Esophagus (tissue), 2 donors: ENCODE data around the gene INSR. TPM values are rescaled to one million over a fixed set of nuclear protein-coding genes. Genes with fewer than 3 reads are reported as not detected.

Experiments
- H3K27ac ChIP-seq, 2 donors: one replicate each; pipeline ENCODE4 v1.5.1; 2013; ENCODE audit warnings: low read depth in 2 of 2, mild to moderate bottlenecking in 2 of 2, inconsistent platforms in 1 of 2, low read length in 1 of 2, moderate library complexity in 1 of 2
- H3K27me3 ChIP-seq, 2 donors: one replicate each; pipeline ENCODE4 v1.6.1; 2013; ENCODE audit warnings: low read length in 2 of 2, control low read depth in 1 of 2, mild to moderate bottlenecking in 1 of 2; ENCODE audit not compliant: insufficient read depth in 2 of 2, control insufficient read depth in 1 of 2
- H3K36me3 ChIP-seq, 2 donors: one replicate each; pipeline ENCODE4 v1.6.1; 2013; ENCODE audit warnings: low read length in 1 of 2; ENCODE audit not compliant: control insufficient read depth in 2 of 2, insufficient read depth in 2 of 2
- H3K4me1 ChIP-seq, 2 donors: one replicate each; pipeline ENCODE4 v1.6.1; 2013; ENCODE audit warnings: low read length in 1 of 2; ENCODE audit not compliant: control insufficient read depth in 2 of 2, insufficient read depth in 2 of 2
- H3K4me3 ChIP-seq, 2 donors: one replicate each; pipeline ENCODE4 v1.5.1; 2013; ENCODE audit warnings: low read length in 2 of 2, mild to moderate bottlenecking in 2 of 2, low read depth in 1 of 2, moderate library complexity in 1 of 2
- H3K9me3 ChIP-seq, 2 donors: one replicate each; pipeline ENCODE4 v1.6.1; 2013; ENCODE audit warnings: mild to moderate bottlenecking in 2 of 2, low read depth in 1 of 2, low read length in 1 of 2, moderate library complexity in 1 of 2; ENCODE audit not compliant: control insufficient read depth in 2 of 2, insufficient read depth in 1 of 2
- WGBS, 2 donors: extraction: QIAGEN DNeasy Blood & Tissue Kit; methylation state at CpG; one replicate each; pipeline ENCODE4 v1.1.7; 2013; 5-methylcytosine and 5-hydroxymethylcytosine counted together
- polyA plus RNA-seq, 2 donors: library from polyadenylated mRNA; stranded (reverse); fragments of 200-250 nt; gene quantifications; one replicate each; pipeline ENCODE4 v1.2.3, GENCODE V29; 2013
- donor health status: healthy with polysubstance abuse.
- donor health status: Bipolar disorder and iron deficiency.

The INSR gene
- polyA plus RNA-seq, 2 donors, result 2.2 to 3.3 TPM

GRCh38 chr19:7272856-7273578 lies 21.2 kb downstream of the INSR start:
- H3K27ac ChIP-seq, result no peak overlapping the region
- no peak overlapping the region for H3K4me3 ChIP-seq
- H3K4me1 ChIP-seq, result no peaks in the 10 kb centered on the region
- 68 to 74% methylated on average over 5 of the region's 5 CpGs for WGBS, 2 donors
- H3K9me3 ChIP-seq, result no peaks in the 10 kb centered on the region
- H3K27me3 ChIP-seq, result no peaks in the 10 kb centered on the region
- no peaks in the 10 kb centered on the region for H3K36me3 ChIP-seq

DNA sequence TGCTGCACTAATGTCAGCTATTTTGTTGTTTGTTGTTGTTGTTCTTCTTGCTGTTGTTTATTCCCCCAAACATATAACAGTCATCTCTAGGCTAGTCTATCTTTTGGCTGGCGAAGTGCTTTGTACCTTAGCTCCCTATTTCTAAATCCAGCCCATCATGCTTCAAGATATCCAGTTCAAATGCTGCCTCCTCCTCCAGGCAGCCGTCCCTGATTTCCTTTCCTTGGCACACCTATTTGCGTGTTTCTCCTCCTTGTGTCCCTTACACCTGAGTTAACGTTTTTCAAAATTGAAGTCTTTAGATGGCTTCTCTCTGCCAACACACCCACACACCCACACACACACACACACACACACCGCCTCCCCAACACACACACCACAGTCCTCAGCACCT lies 25.5 kb downstream of the INSR start:
- H3K9me3 ChIP-seq, result peaks cover 0 to 5% of the 10 kb centered on the region in 2 donors
- no peaks in the 10 kb centered on the region for H3K27me3 ChIP-seq
- WGBS, 2 donors, result 88% methylated on average over 5 of the region's 5 CpGs
- no peaks in the 10 kb centered on the region for H3K4me1 ChIP-seq
- H3K36me3 ChIP-seq, result peaks cover 0 to 5% of the 10 kb centered on the region in 2 donors
- H3K27ac ChIP-seq, result no peak overlapping the region
- no peak overlapping the region for H3K4me3 ChIP-seq

DNA sequence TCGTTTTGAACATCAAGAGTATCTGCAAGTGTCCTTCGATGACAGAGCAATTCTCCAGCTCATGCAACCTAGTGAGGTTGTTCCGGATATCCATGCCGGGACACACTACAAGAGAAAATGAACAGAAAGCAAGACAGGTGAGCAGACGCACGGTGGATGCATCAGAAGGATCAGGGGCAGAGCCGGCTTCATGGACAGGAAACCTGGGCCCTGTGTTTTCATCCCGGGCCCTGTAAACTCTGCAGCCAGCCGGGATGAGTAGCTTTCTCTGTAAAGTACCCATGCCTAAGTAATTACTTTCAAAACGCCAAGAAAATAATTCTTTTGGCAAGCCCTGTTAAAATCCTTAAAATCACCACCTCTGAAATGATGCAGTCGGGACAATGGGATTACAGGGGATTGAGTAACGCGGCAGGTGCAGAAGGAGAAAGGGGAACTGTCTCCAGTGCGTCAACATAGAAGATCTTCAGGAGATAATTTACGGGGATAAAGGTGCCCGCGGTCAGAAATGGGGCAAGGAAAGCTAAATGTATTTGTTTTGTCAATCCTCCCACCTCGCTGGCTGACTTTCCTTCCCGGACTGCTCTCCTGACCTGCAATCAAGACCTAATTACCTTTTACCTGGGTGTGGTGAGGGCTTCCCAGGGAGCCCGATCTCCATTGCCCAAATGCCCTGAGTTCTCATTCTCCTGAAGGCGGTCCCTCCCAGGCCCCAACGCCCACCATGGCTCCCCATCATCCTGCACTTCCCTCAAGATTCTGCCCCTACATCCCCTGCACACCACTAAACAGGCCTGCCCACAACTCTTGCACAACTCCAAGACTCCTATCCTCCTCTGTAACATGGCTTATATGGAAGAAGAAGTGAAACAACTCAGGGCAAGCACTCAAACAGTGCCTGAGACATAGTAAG lies 26.2 kb downstream of the INSR start:
- Histone ChIP-seq H3K27ac (no peak overlapping the region), H3K36me3 (peaks cover 0 to 5% of the 10 kb centered on the region in 2 donors), H3K9me3 (peaks cover 0 to 5% of the 10 kb centered on the region in 2 donors), H3K27me3 (no peaks in the 10 kb centered on the region), H3K4me1 (no peaks in the 10 kb centered on the region), H3K4me3 (no peak overlapping the region)
- 74 to 86% methylated on average over 22 of the region's 22 CpGs for WGBS, 2 donors

DNA sequence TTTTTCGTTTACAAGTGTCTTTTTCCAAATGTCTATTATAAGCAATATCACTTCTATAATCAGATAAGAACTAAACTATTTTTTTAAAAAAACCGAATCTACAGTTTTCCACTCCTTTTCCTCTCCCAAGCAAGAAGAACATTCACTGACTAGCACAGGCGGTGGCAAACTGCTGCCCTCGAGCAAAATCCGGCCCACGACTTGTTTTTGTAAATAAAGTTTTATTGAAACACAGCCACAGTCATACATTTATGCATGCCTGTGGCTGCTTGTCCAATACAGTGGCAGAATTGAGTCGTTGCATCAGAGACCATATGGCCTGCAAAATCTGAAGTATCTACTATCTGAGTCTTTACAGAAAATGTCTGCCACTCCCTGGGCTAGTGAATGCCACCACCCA lies 27.4 kb downstream of the INSR start:
- Histone ChIP-seq H3K27ac (no peak overlapping the region), H3K4me3 (no peak overlapping the region), H3K27me3 (no peaks in the 10 kb centered on the region), H3K4me1 (no peaks in the 10 kb centered on the region), H3K9me3 (peaks cover 0 to 5% of the 10 kb centered on the region in 2 donors), H3K36me3 (peaks cover 0 to 5% of the 10 kb centered on the region in 2 donors)
- WGBS, 2 donors, result 94 to 95% methylated on average over 7 of the region's 7 CpGs

DNA sequence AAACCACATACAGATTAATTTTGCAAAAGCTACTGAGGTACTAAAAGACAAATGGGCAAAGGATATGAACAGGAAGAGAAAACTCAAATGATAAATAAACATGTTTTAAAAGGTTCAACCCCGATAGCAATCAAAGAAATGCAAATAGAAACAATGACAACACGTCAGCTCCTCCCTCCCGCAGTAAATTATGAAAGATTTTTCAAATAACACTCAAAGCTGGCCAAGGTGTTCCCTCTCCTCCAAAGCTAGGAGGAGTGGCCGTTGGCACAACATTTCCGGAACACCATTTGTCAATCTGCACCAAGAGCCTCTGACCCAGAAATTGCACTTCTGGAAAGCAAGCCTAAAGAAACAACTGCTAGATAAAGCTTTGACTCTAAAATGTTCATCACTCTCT lies 28.3 kb downstream of the INSR start:
- H3K4me1 ChIP-seq, result no peaks in the 10 kb centered on the region

DNA sequence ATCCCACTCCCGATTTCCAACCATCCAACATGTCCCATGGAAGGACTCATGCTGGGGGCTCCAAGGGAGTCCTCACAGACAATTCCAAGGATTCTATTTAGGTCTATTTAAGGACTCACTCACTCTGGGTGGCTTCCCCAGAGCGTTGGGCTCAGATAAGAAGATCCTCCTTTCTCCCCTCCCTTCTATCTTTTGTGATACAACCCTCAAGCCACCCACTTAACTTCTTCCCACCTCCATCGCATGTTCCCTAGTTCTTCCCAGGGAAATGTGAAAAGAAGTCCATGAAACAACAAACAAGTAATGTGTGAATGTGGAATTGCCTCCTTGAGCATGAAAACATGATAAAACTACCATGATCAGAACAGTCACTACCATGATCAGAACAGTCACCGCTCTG lies 29.4 kb downstream of the INSR start:
- Histone ChIP-seq H3K4me3 (no peak overlapping the region), H3K36me3 (peaks cover 0 to 5% of the 10 kb centered on the region in 2 donors), H3K9me3 (peaks cover 0 to 5% of the 10 kb centered on the region in 2 donors), H3K4me1 (no peaks in the 10 kb centered on the region), H3K27ac (no peak overlapping the region), H3K27me3 (no peaks in the 10 kb centered on the region)
- WGBS, 2 donors, result 96 to 97% methylated on average over 4 of the region's 4 CpGs

More for the DNA sequence above, 28.3 kb downstream of the INSR start:
- H3K4me3 ChIP-seq, result no peak overlapping the region
- no peaks in the 10 kb centered on the region for H3K27me3 ChIP-seq
- peaks cover 0 to 5% of the 10 kb centered on the region in 2 donors for H3K9me3 ChIP-seq
- WGBS, 2 donors, result 35% methylated on average over 5 of the region's 5 CpGs
- peaks cover 0 to 5% of the 10 kb centered on the region in 2 donors for H3K36me3 ChIP-seq
- no peak overlapping the region for H3K27ac ChIP-seq

DNA sequence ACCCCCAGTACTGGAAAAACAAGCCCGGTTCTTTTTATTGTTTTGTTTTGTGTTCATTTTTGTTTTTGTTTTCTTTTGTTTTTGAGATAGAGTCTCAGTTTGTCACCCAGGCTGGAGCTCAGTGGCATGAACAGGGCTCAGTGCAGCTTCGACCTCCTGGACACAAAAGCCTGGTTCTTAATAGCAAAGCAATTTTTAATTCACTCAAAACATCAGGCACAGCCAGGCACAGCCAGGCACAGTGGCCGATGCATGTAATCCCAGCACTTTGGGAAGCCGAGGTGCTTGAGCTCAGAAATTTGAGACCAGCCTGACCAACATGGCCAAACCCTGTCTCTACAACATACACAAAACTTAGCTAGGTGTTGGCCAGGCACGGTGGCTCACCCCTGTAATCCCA lies 30.7 kb downstream of the INSR start:
- no peaks in the 10 kb centered on the region for H3K27me3 ChIP-seq
- no peak overlapping the region for H3K27ac ChIP-seq
- WGBS, 2 donors, result 75 to 78% methylated on average over 5 of the region's 5 CpGs
- H3K36me3 ChIP-seq, result peaks cover 0 to 5% of the 10 kb centered on the region in 2 donors
- H3K9me3 ChIP-seq, result peaks cover 0 to 5% of the 10 kb centered on the region in 2 donors
- H3K4me3 ChIP-seq, result no peak overlapping the region
- H3K4me1 ChIP-seq, result no peaks in the 10 kb centered on the region

GRCh38 chr19:7263066-7263465 lies 31.1 kb downstream of the INSR start:
- Histone ChIP-seq H3K4me1 (no peaks in the 10 kb centered on the region), H3K9me3 (peaks cover 0 to 5% of the 10 kb centered on the region in 2 donors), H3K36me3 (peaks cover 0 to 5% of the 10 kb centered on the region in 2 donors), H3K27me3 (no peaks in the 10 kb centered on the region), H3K27ac (no peak overlapping the region), H3K4me3 (no peak overlapping the region)
- WGBS, 2 donors, result 93 to 96% methylated on average over 3 of the region's 3 CpGs

DNA sequence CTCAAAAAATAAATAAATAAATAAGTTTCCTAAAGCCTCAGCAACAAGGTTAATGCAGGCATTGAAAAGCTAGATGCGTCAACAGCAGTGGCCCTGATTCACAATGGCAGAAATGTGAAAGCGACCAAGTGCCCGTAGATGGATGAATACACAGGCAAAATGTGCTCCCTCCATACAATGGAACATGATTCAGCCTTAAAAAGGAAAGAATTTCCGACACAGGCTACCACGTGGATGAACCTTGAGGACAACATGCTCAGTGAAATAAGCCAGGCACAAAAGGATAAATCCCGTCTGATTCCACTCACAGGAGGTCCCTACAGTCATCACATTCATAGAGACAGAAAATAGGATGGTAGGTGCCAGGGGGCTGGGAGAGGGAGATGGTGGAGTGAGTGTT lies 31.7 kb downstream of the INSR start:
- Histone ChIP-seq H3K27ac (no peak overlapping the region), H3K36me3 (peaks cover 0 to under 1% of the 10 kb centered on the region in 2 donors), H3K27me3 (no peaks in the 10 kb centered on the region), H3K9me3 (peaks cover 0 to 5% of the 10 kb centered on the region in 2 donors), H3K4me1 (no peaks in the 10 kb centered on the region), H3K4me3 (no peak overlapping the region)
- WGBS, 2 donors, result 91 to 92% methylated on average over 6 of the region's 6 CpGs
